ENCODE measurements around the gene EMID1. TPM values are rescaled to one million over a fixed set of nuclear protein-coding genes. Genes with fewer than 3 reads are reported as not detected.

The EMID1 gene
- total RNA-seq, 4 donors from 2014 or later, result 0.68 to 53.9 (median 1.9) TPM; not detected in 1

DNA sequence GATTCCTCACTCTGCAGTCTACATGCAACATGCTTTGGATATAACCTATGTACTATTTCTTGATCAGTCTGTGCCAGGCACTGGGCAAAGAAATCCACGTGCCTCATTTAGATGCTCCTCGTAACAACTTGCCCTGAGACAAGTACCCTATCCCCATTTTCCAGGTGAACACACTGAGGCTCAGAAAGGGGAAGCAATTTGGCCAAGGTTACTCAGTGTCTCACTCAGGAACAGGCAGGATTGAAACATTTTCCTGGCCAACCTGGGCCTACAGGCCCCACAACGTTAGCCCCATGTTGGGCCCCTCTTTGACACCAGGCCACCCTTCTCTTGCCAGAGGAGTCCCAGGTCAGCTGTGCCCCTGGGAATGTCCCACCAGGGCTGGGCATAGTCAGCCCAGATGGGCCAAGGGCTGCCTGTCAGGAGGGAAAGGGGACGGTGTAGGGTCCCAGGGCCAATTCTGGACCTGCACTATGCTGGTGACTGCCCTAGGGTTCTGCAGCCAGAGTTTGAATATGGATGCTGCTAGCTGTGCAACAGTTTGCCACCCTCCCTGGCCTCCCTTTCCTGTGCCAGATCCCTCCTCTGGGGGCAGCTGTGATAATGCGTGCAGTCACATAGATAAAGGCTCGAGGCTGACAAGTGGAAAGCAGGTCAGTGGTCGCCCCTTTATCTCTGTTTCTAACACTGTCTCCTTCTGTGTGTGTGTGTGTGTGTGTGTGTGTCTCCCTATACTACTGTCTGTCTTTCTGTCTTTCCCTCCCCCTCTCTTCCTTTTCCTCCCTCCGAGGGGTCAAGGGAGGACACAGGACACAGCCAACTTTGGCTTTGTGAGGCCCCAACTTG lies 10.4 kb upstream of the EMID1 start:
- Histone ChIP-seq H3K4me1 (no peaks in the 10 kb centered on the region), H3K4me3 (no peak overlapping the region), H3K27ac (no peak overlapping the region), H3K9me3 (peaks cover 0 to 4% of the 10 kb centered on the region in 2 donors), H3K27me3 (no peaks in the 10 kb centered on the region), H3K36me3 (no peaks in the 10 kb centered on the region)
- 79 to 83% methylated on average over 2 to 7 of the region's 8 CpGs for WGBS, 2 donors (ENCODE audit: low coverage in 1 of 2)
- TF ChIP-seq POLR2AphosphoS5 (IDR thresholded peaks at IDR 0.05), result no peak
- TF ChIP-seq, protein P1, sequence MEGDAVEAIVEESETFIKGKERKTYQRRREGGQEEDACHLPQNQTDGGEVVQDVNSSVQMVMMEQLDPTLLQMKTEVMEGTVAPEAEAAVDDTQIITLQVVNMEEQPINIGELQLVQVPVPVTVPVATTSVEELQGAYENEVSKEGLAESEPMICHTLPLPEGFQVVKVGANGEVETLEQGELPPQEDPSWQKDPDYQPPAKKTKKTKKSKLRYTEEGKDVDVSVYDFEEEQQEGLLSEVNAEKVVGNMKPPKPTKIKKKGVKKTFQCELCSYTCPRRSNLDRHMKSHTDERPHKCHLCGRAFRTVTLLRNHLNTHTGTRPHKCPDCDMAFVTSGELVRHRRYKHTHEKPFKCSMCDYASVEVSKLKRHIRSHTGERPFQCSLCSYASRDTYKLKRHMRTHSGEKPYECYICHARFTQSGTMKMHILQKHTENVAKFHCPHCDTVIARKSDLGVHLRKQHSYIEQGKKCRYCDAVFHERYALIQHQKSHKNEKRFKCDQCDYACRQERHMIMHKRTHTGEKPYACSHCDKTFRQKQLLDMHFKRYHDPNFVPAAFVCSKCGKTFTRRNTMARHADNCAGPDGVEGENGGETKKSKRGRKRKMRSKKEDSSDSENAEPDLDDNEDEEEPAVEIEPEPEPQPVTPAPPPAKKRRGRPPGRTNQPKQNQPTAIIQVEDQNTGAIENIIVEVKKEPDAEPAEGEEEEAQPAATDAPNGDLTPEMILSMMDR (IDR thresholded peaks at IDR 0.05), result no peak
- TF ChIP-seq EP300 (IDR thresholded peaks at IDR 0.05; ENCODE audit: low read depth), result no peak
- no peak for TF ChIP-seq POLR2A (IDR thresholded peaks at IDR 0.05)
- intact Hi-C loops (cut with DNase I; ENCODE audit: low total_unique reads), result no loop called here
- in situ Hi-C loops (cut with MboI; ENCODE audit: low pct_ligation_motif_present in 1 of 4, low pct_unique_long_range_greater_than_20kb in 1 of 4, low sequenced_read_pairs in 3 of 4), result no loop called here
- DNase-seq, result no peak

DNA sequence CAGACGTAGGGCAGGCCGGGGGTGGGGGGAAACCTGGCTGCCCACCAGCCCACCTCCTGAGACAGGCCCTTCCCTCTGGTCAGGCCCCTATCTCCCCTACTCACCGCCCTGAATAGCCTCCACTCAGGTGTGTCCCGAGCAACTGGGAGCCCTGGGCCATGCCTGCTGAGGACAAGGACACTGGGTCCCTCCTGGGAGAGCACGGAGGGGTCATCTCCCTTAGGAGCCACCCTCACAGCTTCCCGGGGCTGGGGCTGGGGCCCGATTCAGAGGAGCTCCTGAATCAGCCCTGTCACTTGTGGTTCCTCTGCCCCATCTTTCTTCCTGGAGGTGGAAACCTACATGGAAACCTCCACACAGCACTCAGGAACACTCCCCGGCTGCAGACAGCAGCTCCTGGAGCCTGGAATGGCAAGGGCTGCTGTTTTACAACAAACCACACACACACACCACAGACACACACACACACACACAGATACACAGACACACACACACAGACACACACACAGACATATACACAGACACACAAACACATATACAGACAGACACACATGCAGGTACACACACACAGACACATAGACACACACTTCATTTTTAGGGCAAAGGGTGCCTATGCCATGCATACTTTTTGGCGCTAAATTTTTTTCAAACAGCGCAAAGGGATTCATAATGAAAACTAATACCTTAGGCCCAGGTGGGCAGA lies 9.6 kb upstream of the EMID1 start:
- DNase-seq, result no peak
- H3K4me3 ChIP-seq, result no peak overlapping the region
- H3K4me1 ChIP-seq, result no peaks in the 10 kb centered on the region
- no peak for TF ChIP-seq POLR2AphosphoS5 (IDR thresholded peaks at IDR 0.05)
- TF ChIP-seq, protein P1 (IDR thresholded peaks at IDR 0.05), result no peak
- in situ Hi-C loops (cut with MboI; ENCODE audit: low pct_ligation_motif_present in 1 of 4, low pct_unique_long_range_greater_than_20kb in 1 of 4, low sequenced_read_pairs in 3 of 4) (no loop called here), intact Hi-C loops (cut with DNase I; ENCODE audit: low total_unique reads) (no loop called here)
- H3K27ac ChIP-seq, result no peak overlapping the region
- WGBS, 2 donors (ENCODE audit: low coverage in 1 of 2), result 77% methylated on average over 10 of the region's 10 CpGs; no CpG with 5 or more reads in 1 of the 2 donors
- no peaks in the 10 kb centered on the region for H3K27me3 ChIP-seq
- H3K9me3 ChIP-seq, result peaks cover 0 to 4% of the 10 kb centered on the region in 2 donors
- no peaks in the 10 kb centered on the region for H3K36me3 ChIP-seq

DNA sequence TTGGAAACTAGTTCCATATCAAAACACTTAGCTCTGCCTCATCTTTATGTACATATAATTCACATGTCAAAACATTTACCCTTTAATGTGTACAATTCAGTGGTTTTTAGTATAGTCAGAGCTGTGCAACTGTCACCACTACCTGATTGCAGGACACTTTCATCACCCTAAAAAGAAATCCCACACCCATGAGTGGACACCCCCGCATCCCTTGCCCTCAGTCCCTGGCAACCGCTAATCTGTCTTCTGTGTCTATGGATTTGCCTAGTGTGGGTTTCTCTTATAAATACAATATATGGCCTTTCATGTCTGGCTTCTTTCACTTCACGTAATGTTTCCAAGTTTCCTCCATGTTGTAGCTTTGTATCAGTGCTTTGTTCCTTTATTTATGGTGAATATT lies 8.6 kb upstream of the EMID1 start:
- Histone ChIP-seq H3K4me1 (peaks cover 0 to 5% (median 2%) of the 10 kb centered on the region in 4 donors), H3K36me3 (no peaks in the 10 kb centered on the region), H3K27ac (no peak overlapping the region), H3K9me3 (peaks cover 0 to 4% of the 10 kb centered on the region in 2 donors), H3K4me3 (no peak overlapping the region), H3K27me3 (no peaks in the 10 kb centered on the region)
- DNase-seq, result no peak
- TF ChIP-seq, protein P1 (IDR thresholded peaks at IDR 0.05), result no peak
- TF ChIP-seq POLR2A (IDR thresholded peaks at IDR 0.05) (no peak), EP300 (IDR thresholded peaks at IDR 0.05; ENCODE audit: low read depth) (no peak), POLR2AphosphoS5 (IDR thresholded peaks at IDR 0.05) (no peak)
- in situ Hi-C loops (cut with MboI; ENCODE audit: low pct_ligation_motif_present in 1 of 4, low pct_unique_long_range_greater_than_20kb in 1 of 4, low sequenced_read_pairs in 3 of 4), result no loop called here
- intact Hi-C loops (cut with DNase I; ENCODE audit: low total_unique reads), result no loop called here
- WGBS, 2 donors (ENCODE audit: low coverage in 1 of 2), result 93 to 100% methylated on average over 3 of the region's 3 CpGs

DNA sequence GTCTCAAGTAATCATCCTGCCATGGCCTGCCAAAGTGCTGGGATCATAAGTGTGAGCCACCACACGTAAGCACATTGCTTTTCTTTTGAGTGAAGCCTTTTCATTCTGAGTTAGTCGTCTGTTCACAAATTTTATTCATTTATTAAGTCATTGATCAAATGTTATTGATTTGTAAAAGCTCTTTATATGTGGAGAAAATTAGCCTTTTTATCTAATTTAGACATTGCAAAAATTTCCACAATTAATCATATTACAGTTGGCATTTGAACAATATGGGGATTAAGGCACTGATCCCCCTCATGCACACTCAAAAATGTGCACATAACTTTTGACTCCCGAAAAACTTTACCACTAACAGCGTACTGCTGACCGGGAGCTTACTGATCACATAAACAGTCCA lies 7.5 kb upstream of the EMID1 start:
- Histone ChIP-seq H3K9me3 (peaks cover 0 to 4% of the 10 kb centered on the region in 2 donors), H3K27me3 (no peaks in the 10 kb centered on the region), H3K4me1 (peaks cover 0 to 14% (median 5%) of the 10 kb centered on the region in 4 donors), H3K36me3 (no peaks in the 10 kb centered on the region), H3K27ac (no peak overlapping the region), H3K4me3 (no peak overlapping the region)
- WGBS, 2 donors (ENCODE audit: low coverage in 1 of 2), result 94 to 97% methylated on average over 3 to 5 of the region's 5 CpGs
- no peak for DNase-seq
- intact Hi-C loops (cut with DNase I; ENCODE audit: low total_unique reads) (no loop called here), in situ Hi-C loops (cut with MboI; ENCODE audit: low pct_ligation_motif_present in 1 of 4, low pct_unique_long_range_greater_than_20kb in 1 of 4, low sequenced_read_pairs in 3 of 4) (no loop called here)
- no peak for TF ChIP-seq EP300 (IDR thresholded peaks at IDR 0.05; ENCODE audit: low read depth)
- TF ChIP-seq POLR2AphosphoS5 (IDR thresholded peaks at IDR 0.05), result no peak
- TF ChIP-seq POLR2A (IDR thresholded peaks at IDR 0.05), result no peak
- TF ChIP-seq, protein P1 (IDR thresholded peaks at IDR 0.05), result no peak
